T-cell (primary cell): ENCODE results near the gene USP20. TPM values are rescaled to one million over a fixed set of nuclear protein-coding genes. Genes with fewer than 3 reads are reported as not detected.

Source experiments
- ATAC-seq, 4 experiments: fragments of 200-7000 bp in 3 of 4; fragments of 150-1000 bp in 1 of 4; cut with Tn5 transposase; replicated peaks in 1 of 4; 1 replicate in 3 of 4; 2 replicates in 1 of 4; pipeline ENCODE4 v1.10.0; 2021; ENCODE audit warnings: moderate library complexity in 3 of 4, mild to moderate bottlenecking in 2 of 4, moderate number of reproducible peaks in 1 of 4
- CTCF ChIA-PET, 2 donors: fragments of 300-600 bp; sonication (Branson Sonifier 250); formaldehyde crosslinking; loops; one replicate each; lab custom pipeline; 2022; ENCODE audit warnings: antibody characterized with exemption in 2 of 2; lab: Charles Lee
- POLR2A ChIA-PET, 2 donors: fragments of 300-600 bp; sonication (Branson Sonifier 250); formaldehyde crosslinking; loops; one replicate each; lab custom pipeline; 2022; ENCODE audit warnings: antibody characterized with exemption in 2 of 2; lab: Charles Lee
- DNase-seq, 35 experiments: peaks; one replicate each; pipeline versions ENCODE4 v3.0.0 to v3.0.0-alpha.2; 2013 to 2023
- H3K27ac ChIP-seq: one replicate; pipeline ENCODE4 v1.5.1; 2013; ENCODE audit warnings: low read length
- H3K27me3 ChIP-seq, 2 experiments: replicated peaks in 1 of 2; 1 replicate in 1 of 2; 2 replicates in 1 of 2; pipeline versions ENCODE4 v1.6.1 to v1.7.0; 2013; ENCODE audit warnings: low read length in 1 of 2, mixed read lengths in 1 of 2; ENCODE audit not compliant: control insufficient read depth in 2 of 2, insufficient read depth in 2 of 2; ENCODE audit errors: extremely low read depth in 1 of 2
- H3K36me3 ChIP-seq, 2 donors: 1 replicate in 1 of 2; 2 replicates in 1 of 2; pipeline versions ENCODE4 v1.6.1 to v1.7.0; 2013; ENCODE audit warnings: low read length in 1 of 2; ENCODE audit not compliant: control insufficient read depth in 2 of 2, insufficient read depth in 1 of 2; ENCODE audit errors: extremely low read depth in 1 of 2
- H3K4me1 ChIP-seq, 2 experiments: 1 replicate in 1 of 2; 2 replicates in 1 of 2; pipeline versions ENCODE4 v1.6.1 to v1.7.0; 2013; ENCODE audit warnings: low read length in 2 of 2, mixed read lengths in 1 of 2; ENCODE audit not compliant: insufficient read depth in 2 of 2, control insufficient read depth in 1 of 2; ENCODE audit errors: extremely low read depth in 1 of 2
- H3K4me3 ChIP-seq, 2 donors: 1 replicate in 1 of 2; 2 replicates in 1 of 2; pipeline versions ENCODE4 v1.5.1 to v1.7.0; 2013; ENCODE audit warnings: mild to moderate bottlenecking in 2 of 2, low read length in 1 of 2, moderate library complexity in 1 of 2; ENCODE audit not compliant: control insufficient read depth in 1 of 2; ENCODE audit errors: extremely low read depth in 1 of 2
- H3K9me3 ChIP-seq: 2 replicates; pipeline ENCODE4 v1.7.0; 2013
- H3K27ac Mint-ChIP-seq, 2 donors: one replicate each; pipeline ENCODE4 v1.8.0; 2020 to 2021; ENCODE audit warnings: mild to moderate bottlenecking in 2 of 2, mixed read lengths in 2 of 2
- H3K27me3 Mint-ChIP-seq, 2 donors: one replicate each; pipeline ENCODE4 v1.8.0; 2021 to 2022; ENCODE audit warnings: mixed read lengths in 2 of 2
- H3K36me3 Mint-ChIP-seq: one replicate; pipeline ENCODE4 v1.8.0; 2021; ENCODE audit warnings: mixed read lengths
- H3K4me1 Mint-ChIP-seq, 3 donors: one replicate each; pipeline ENCODE4 v1.8.0; 2020 to 2022; ENCODE audit warnings: mixed read lengths in 3 of 3, mild to moderate bottlenecking in 1 of 3
- H3K4me3 Mint-ChIP-seq, 3 donors: one replicate each; pipeline ENCODE4 v1.8.0; 2020 to 2022; ENCODE audit warnings: mild to moderate bottlenecking in 3 of 3, mixed read lengths in 3 of 3, moderate library complexity in 3 of 3
- H3K9me3 Mint-ChIP-seq, 3 donors: one replicate each; pipeline ENCODE4 v1.8.0; 2020 to 2022; ENCODE audit warnings: mixed read lengths in 3 of 3
- WGBS: methylation state at CpG from one replicate; pipeline ENCODE4 v1.1.5; 2013; ENCODE audit warnings: missing lambda C conversion rate; ENCODE audit not compliant: insufficient coverage; 5-methylcytosine and 5-hydroxymethylcytosine counted together
- total RNA-seq, 35 experiments: library from RNA in 6 of 35; stranded (reverse) in 6 of 35; fragments of 120-200 nt in 1 of 35; gene quantifications; one replicate each; pipeline versions ENCODE4 v1.2.1 to v1.2.4 and lab custom pipeline; 2013 to 2026

The USP20 gene
- total RNA-seq, 5 donors from 2014 or later (not counting 1 experiment from before 2014, with no cell fraction given): 105 to 140 (median 125) TPM

DNA sequence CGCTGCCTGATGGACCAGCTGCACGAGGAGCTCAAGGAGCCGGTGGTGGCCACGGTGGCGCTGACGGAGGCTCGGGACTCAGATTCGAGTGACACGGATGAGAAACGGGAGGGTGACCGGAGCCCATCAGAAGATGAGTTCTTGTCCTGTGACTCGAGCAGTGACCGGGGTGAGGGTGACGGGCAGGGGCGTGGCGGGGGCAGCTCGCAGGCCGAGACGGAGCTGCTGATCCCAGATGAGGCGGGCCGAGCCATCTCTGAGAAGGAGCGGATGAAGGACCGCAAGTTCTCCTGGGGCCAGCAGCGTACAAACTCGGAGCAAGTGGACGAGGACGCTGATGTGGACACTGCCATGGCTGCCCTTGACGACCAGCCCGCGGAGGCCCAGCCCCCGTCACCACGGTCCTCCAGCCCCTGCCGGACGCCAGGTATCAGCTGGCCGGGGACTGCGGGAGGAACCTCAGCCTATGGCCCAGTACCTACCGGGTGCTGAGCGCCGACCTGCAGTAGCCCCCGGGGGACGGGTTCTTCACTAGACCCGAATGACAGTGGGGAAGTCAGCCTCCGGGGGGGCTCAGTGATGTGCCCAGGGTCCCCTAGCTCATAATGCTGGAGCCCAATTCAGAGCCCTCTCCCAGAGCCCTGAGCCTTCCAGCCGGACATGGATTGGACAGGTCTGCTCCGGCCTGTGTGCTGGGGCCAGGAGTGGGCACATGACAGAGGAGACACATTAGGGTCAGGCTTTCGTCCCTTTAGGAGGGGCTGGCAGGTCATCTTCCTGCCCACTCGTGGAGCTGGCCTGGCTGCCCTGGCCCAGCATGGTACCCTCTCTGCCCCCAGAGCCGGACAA is 33.0 kb downstream of the USP20 start:
- Mint-ChIP-seq H3K27me3 (no peaks in the 10 kb centered on the region), H3K4me1 (peaks cover 77 to 83% (median 81%) of the 10 kb centered on the region in 3 donors), H3K27ac (peak overlapping the region; percentile 89 to 93), H3K9me3 (no peaks in the 10 kb centered on the region), H3K36me3 (peaks cover 27% of the 10 kb centered on the region), H3K4me3 (peak overlapping the region; percentile 34 to 75 (median 46))
- DNase-seq (no peak), ATAC-seq (no peak)
- ChIA-PET CTCF (interaction anchor here (0.5 to 1.3 kb wide), 2 partner anchors 16 to 31 kb away, joined by 3 to 4 read pairs; no protein-coding TSS in a partner anchor), POLR2A (interaction anchor here (0.5 to 1.4 kb wide), 7 partner anchors 18 to 270 kb away, joined by 3 to 7 read pairs (median 4); no protein-coding TSS in a partner anchor)
- Histone ChIP-seq H3K9me3 (no peaks in the 10 kb centered on the region), H3K27ac (peak overlapping the region; percentile 97), H3K36me3 (peaks cover 4 to 15% of the 10 kb centered on the region in 2 donors), H3K4me1 (peaks cover 45 to 83% of the 10 kb centered on the region in 2 experiments), H3K4me3 (peak overlapping the region; percentile 19 to 45), H3K27me3 (no peaks in the 10 kb centered on the region)
- 87% methylated on average over 43 of the region's 48 CpGs for WGBS

DNA sequence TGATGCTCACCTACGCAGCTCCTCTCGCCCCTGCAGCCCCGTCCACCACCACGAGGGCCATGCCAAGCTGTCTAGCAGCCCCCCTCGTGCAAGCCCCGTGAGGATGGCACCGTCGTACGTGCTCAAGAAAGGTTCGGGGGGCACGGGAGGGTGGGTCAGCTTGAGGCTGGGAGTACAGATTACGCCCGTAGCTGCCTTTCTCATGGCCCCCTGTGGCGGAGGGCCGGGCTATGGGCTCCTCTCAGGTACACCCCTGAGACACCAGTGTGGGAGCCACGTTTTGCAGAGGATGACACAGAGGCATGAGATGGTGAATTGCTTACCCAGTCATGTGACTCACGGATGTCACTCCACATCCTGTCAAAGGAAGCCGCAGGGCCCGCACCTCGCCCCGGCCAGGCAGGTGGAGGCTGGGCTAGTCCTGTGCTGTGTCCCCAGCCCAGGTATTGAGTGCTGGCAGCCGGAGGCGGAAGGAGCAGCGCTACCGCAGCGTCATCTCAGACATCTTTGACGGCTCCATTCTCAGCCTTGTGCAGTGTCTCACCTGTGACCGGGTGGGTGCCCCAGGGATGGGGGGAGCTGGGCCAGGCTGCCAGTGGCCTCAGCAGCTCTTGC is 33.7 kb downstream of the USP20 start:
- Mint-ChIP-seq H3K27ac (peak overlapping the region; percentile 89 to 93), H3K4me1 (peaks cover 77 to 80% (median 79%) of the 10 kb centered on the region in 3 donors), H3K4me3 (peak overlapping the region; percentile 34 to 61 (median 46)), H3K36me3 (peaks cover 28% of the 10 kb centered on the region), H3K9me3 (no peaks in the 10 kb centered on the region), H3K27me3 (no peaks in the 10 kb centered on the region)
- peak overlapping the region; percentile 45 for H3K4me3 ChIP-seq
- ChIA-PET CTCF (interaction anchor here in 1 of 2 donors (1.3 to 1.6 kb wide), 3 partner anchors 16 to 32 kb away, joined by 4 to 6 read pairs (median 5); no protein-coding TSS in a partner anchor), POLR2A (interaction anchor here (0.5 to 1.4 kb wide), 11 partner anchors 18 to 271 kb away, joined by 3 to 7 read pairs (median 3); no protein-coding TSS in a partner anchor)
- DNase-seq (peak; percentile 81 to 97 (median 93)), ATAC-seq (peak; percentile 85 to 92 (median 91))
- no peaks in the 10 kb centered on the region for H3K9me3 ChIP-seq
- H3K27ac ChIP-seq: peak overlapping the region; percentile 97
- H3K36me3 ChIP-seq: peaks cover 9 to 21% of the 10 kb centered on the region in 2 donors
- peaks cover 42 to 83% of the 10 kb centered on the region in 2 experiments for H3K4me1 ChIP-seq
- WGBS: 18% methylated on average over 28 of the region's 28 CpGs
- no peaks in the 10 kb centered on the region for H3K27me3 ChIP-seq

DNA sequence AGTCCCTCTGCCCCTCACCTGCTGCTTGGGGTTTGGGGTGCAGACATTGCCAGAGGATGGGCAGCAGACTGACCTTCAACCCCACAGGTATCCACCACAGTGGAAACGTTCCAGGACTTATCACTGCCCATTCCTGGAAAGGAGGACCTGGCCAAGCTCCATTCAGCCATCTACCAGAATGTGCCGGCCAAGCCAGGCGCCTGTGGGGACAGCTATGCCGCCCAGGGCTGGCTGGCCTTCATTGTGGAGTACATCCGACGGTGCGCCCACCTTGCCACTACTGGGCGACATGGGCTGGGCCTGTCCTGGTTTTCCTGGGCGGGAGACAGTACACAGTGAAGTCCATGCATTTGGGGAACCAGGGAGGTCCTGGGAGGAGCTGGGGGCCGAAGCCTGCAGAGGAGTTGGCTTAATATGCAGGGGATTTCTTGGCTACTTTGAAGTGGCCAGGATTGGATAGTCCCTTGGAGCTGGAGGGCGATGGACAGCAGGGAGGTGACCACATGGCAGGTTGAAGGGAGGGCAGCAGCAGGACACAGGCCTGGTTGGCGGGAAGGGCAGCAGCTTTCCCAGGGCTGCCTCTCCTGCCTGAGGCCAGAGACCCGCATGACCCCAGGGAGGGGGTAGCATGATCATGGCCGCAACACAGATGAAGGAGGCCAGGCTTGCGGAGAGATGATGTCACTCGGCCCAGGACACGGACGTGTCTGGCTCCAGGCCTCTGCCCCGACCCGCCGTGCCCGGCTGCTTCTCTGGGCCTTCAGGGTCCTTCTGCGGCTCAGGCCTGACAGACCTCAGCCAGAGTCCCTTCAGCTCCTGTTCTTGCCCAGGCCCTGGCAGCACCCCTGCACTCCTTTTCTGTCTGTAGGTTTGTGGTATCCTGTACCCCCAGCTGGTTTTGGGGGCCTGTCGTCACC is 34.6 kb downstream of the USP20 start:
- Mint-ChIP-seq H3K4me3 (peak overlapping the region; percentile 39 to 61 (median 46)), H3K9me3 (no peaks in the 10 kb centered on the region), H3K36me3 (peaks cover 32% of the 10 kb centered on the region), H3K27me3 (no peaks in the 10 kb centered on the region), H3K4me1 (peaks cover 76 to 82% (median 78%) of the 10 kb centered on the region in 3 donors), H3K27ac (peak overlapping the region; percentile 89 to 93)
- Histone ChIP-seq H3K9me3 (no peaks in the 10 kb centered on the region), H3K36me3 (peaks cover 11 to 30% of the 10 kb centered on the region in 2 donors), H3K27ac (peak overlapping the region; percentile 97), H3K4me3 (peak overlapping the region; percentile 45), H3K27me3 (no peaks in the 10 kb centered on the region), H3K4me1 (peaks cover 42 to 86% of the 10 kb centered on the region in 2 experiments)
- ATAC-seq: no peak
- DNase-seq: no peak
- 91% methylated on average over 20 of the region's 24 CpGs for WGBS
- ChIA-PET CTCF (interaction anchor here in 1 of 2 donors (1.3 to 1.6 kb wide), 2 partner anchors 15 to 17 kb away, joined by 5 to 6 read pairs; no protein-coding TSS in a partner anchor), POLR2A (interaction anchor here (0.6 to 1.2 kb wide), 5 partner anchors 17 to 131 kb away, joined by 3 to 5 read pairs (median 3); no protein-coding TSS in a partner anchor)

DNA sequence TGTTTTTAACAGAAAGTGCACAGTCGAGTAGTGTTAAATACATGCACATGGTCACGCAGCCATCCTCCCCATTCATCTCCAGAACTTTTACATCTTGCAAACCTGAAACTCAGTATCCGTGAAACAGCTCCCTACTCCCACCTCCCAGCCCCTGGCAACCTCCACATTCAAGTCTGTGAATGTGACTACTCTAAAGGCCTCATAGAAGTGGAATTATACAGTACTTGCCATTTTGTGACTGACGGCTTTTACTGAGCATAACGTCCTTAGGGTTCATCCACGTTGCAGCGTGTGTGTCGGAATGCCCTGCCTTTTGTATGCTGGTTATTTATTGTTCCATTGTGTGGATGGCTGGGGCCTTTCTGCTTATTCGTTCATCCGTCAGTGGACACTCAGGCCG is 35.8 kb downstream of the USP20 start:
- H3K4me3 Mint-ChIP-seq: peak overlapping the region in 2 of 3 donors; percentile 51 to 61
- ATAC-seq (no peak), DNase-seq (no peak)
- H3K36me3 ChIP-seq: peaks cover 19 to 37% of the 10 kb centered on the region in 2 donors
- WGBS: 100% methylated on average over 5 of the region's 11 CpGs
- H3K27ac ChIP-seq: no peak overlapping the region
- no peak overlapping the region for H3K4me3 ChIP-seq
- H3K36me3 Mint-ChIP-seq: peaks cover 30% of the 10 kb centered on the region
- H3K27me3 Mint-ChIP-seq: no peaks in the 10 kb centered on the region
- H3K9me3 Mint-ChIP-seq: no peaks in the 10 kb centered on the region
- H3K4me1 ChIP-seq: peaks cover 38 to 86% of the 10 kb centered on the region in 2 experiments
- peaks cover 68 to 74% (median 69%) of the 10 kb centered on the region in 3 donors for H3K4me1 Mint-ChIP-seq
- peak overlapping the region; percentile 89 to 93 for H3K27ac Mint-ChIP-seq
- no peaks in the 10 kb centered on the region for H3K9me3 ChIP-seq
- H3K27me3 ChIP-seq: no peaks in the 10 kb centered on the region
- CTCF ChIA-PET: no interaction called here
- POLR2A ChIA-PET: interaction anchor here in 1 of 2 donors (0.7 kb wide), 1 partner anchor 20 kb away, joined by 3 read pairs; no protein-coding TSS in a partner anchor

DNA sequence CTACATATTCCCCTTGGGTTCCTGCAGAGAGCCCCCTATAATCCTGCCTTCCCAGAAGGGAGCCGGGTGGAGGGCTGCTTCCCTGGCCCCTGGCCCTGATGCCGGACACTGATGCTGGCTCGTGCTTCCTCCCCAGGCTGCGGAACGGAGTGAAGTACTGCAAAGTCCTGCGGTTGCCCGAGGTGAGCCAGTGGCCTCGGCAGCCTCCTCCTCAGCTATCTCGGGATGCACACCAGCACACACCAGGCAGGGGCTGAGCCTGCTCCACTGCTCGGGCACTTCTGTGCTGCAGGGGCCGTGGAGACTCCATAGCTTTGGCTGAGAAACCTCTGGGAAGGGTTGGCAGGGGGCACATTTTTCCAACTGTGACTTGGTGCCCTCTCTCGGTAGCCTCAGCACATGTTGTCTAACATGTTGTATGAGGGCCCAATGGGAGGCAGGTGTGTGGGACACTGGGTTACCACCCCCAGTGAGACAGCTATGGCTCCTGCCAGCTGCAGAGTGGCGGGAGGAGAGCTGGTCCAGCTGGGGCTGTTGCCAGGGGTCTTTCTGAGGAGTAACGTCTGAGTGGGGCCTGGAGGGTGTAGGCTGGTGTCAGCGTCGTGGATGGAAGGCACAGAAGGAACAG is 38.4 kb downstream of the USP20 start:
- Histone ChIP-seq H3K4me3 (no peak overlapping the region), H3K27me3 (no peaks in the 10 kb centered on the region), H3K36me3 (peaks cover 15 to 45% of the 10 kb centered on the region in 2 donors), H3K27ac (no peak overlapping the region), H3K9me3 (no peaks in the 10 kb centered on the region), H3K4me1 (peaks cover 17 to 61% of the 10 kb centered on the region in 2 experiments)
- Mint-ChIP-seq H3K4me3 (no peak overlapping the region), H3K27me3 (no peaks in the 10 kb centered on the region), H3K9me3 (no peaks in the 10 kb centered on the region), H3K36me3 (peaks cover 28% of the 10 kb centered on the region), H3K4me1 (peaks cover 51 to 65% (median 57%) of the 10 kb centered on the region in 3 donors), H3K27ac (peak overlapping the region; percentile 68 to 85)
- POLR2A ChIA-PET: no interaction called here
- 90% methylated on average over 11 of the region's 16 CpGs for WGBS
- CTCF ChIA-PET: no interaction called here
- DNase-seq (no peak), ATAC-seq (no peak)
